ENCODE results near the gene IL20RB.
"Not testable (repeated sequence)": the region's sequence is repeated elsewhere in the genome, so short reads cannot be mapped to it uniquely, and the experiment has no call there.

IL20RB gene

DNA sequence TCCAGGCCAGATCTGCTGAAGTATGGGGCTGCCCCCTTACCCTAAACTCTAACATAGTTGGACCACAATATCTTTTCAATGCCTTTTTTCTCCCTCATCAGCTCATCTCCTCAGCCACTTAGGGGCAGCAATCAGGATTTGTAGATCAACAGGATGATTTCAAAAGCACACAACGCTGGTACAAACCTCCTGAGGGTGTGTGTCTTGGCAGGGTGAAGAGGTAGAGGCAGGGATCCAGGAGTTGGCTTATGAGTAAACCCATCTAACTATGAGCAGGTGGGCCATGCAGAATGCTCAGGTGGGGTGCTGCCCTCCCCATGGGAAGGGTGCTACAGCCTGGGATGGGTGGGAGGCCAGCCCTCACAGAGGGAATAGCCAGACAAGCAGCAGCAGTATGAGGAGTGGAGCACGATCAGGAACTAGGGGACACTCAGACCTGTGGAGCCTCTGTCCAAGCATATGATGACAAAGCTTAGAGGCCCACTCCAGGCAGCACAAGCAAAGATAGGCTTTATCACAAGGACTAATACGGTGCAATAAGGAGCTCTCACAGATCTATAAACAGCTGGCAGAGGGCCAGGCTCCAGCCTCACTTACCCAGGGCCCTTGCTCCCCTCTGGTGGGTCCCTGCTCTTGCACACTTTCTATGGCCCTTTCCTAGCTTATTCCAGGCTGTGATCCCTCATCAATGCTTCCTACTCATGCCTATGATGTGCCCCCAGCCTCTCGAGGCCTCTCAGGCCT, 32.2 kb downstream of the IL20RB start:
- no peak for DNase-seq

DNA sequence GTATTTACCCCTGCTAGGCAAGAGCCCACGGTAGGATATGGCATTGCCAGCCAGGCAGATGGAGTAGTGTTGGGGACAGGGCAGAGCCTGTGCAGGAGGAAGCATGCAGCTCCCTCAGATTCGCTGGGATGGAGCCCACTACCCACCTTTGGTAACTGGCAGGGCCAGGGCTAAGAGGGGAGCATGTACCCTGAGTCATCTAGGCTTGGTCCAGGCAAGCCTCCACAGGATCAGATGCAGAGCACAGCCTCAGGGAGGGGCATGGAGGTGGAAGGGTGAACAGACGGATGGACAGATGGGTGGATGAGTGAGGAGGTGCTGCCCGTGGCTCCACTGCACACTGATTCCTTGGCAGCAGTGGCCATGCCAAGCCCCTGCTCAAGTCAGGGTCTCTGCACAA, 33.0 kb downstream of the IL20RB start:
- no peak for DNase-seq

DNA sequence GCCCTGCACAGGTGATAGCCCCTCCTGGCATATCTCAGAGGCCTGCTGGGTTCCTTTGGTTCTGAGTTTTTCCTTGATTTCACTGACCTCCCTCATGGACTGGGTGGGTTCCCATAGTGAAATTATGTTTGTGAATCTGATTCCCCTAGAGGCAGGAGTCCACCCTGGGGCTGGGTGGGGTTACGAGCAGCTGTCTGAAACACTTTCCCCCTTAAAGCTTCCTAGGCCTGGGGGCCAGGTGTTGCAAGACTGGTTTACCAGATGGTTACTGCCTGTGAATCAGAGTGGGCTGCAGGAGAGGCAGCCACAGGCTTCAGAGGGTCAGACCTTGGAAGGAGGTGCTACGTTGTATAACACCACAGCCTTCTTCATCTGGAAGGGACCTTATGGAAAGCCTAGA, 34.3 kb downstream of the IL20RB start:
- DNase-seq, result no peak

DNA sequence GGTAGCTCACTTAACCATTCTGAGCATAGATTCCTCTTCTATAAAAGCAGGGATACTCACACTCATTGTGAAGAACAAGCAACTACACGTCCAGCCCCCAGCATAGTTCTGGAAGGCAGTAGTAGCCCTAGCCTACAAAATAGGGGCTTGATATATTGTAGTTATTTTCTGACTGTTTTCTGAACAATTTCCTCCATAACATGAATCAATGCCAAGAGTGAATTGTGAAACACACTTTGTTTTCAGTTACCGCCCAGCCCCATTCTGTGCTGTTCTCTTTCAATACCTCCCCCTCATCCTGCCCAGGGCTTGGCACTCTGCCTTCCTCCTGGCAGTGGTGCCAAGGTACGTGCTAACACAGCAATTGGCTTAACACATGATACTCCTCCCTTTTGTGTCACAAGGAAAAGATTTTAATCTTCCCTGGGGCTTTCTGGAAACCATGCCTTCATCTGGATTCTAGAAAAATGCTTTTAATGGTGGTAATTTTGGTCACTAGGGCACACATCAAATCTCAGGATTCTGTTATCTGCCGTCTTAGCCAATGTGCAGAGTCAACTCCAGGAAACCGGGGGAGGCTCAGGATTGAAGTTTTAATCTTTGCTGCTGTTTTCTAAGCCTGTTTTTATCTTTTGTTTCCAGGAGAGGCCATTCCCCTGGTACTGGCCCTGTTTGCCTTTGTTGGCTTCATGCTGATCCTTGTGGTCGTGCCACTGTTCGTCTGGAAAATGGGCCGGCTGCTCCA, 37.2 kb downstream of the IL20RB start:
- no peak for DNase-seq

DNA sequence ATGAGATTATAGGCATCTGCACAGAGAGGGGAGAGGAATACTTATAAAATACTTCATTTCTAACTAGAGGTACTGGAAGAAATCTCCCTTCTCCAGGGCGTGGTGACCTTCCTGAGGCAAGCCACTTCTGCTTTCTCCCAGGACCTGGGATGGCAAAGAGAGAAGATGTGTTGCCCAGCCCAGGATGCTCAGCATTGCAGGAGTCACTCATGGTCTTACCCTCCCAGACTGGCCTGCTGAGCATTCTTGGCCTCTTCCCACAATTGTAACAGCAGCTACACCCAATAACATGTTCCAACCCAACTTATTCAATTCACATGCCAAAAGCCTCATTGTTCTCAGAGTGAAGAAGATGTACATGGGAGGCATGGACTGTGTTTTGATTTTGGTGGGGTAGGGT, 37.9 kb downstream of the IL20RB start:
- DNase-seq, result no peak

DNA sequence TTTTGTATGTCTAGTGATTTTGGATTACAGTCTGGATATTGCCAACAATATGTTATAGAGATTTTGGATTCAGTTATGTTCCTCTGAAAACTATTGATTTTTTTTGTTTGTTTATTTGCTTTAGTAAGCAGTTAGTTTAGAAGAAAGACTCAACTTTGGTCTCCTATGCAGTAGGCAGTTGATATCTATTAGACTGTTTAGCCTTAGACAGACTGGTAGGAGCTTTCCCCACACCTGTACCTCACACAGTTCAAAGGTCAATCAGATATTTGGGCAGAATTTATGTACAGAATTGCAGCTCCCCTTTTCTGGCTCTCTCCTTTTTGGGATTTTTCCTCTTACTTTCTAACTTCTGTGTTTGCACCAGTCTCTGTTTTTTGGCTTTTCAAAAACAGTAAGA, 42.3 kb downstream of the IL20RB start:
- no peak for DNase-seq

DNA sequence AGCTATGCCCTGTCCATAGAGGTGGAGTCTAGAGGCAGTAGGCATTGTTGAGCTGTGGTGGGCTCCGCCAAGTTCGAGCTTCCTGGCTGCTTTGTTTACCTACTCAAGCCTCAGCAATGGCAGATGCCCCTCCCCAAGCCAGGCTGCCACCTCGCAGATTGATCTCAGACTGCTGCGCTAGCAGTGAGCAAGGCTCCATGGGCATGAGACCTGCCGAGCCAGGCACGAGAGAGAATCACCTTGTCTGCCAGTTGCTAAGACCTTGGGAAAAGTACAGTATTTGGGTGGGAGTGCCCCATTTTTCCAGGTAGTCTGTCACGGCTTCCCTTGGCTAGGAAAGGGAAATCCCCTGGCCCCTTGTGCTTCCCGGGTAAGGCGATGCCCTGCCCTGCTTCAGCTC, 49.6 kb downstream of the IL20RB start:
- not testable (repeated sequence) for DNase-seq

DNA sequence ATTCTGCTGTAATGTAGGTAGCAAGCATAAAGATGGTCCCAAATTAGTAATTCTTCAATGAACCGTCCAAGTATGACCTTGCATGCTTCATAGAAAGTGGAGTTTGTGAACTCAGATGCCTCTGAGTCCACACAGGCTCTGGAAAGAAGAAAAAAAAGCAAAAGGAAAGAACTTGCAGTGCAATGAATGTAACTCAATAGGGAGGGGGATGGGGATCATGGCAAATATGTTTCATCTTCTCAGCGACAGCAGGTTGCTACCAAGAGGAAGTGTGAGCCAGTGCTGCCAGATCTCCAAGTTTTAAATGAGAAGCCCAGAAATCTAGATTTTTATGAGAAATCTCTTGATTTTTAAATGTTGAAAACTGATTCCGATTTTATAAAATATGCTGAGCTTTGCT, 50.3 kb downstream of the IL20RB start:
- DNase-seq, result no peak

DNA sequence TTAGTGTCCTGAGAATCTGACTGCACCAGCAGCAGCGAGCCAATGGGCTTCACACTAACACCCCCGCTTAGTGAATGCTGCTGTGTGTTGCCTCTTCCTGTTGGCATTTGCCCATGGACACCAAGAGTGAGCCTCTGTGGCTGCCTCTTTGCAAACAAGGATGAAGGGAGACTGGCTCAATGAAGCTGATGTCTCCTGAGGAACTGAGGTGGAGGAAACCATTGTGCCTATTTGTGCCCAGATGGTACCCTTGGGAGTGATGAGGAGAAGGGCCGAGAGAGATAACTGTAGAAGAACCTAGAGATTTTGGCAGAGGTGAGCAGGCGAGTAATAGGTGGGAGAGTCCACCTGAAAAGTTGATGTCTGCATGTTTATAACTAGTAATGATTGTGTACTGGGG, 51.2 kb downstream of the IL20RB start:
- DNase-seq, result no peak

DNA sequence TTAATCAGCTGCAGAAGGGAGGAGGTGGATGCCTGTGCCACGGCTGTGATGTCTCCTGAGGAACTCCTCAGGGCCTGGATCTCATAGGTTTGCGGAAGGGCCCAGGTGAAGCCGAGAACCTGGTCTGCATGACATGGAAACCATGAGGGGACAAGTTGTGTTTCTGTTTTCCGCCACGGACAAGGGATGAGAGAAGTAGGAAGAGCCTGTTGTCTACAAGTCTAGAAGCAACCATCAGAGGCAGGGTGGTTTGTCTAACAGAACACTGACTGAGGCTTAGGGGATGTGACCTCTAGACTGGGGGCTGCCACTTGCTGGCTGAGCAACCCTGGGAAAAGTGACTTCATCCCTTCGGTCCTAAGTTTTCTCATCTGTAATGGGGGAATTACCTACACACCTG, 52.4 kb downstream of the IL20RB start:
- DNase-seq, result no peak

DNA sequence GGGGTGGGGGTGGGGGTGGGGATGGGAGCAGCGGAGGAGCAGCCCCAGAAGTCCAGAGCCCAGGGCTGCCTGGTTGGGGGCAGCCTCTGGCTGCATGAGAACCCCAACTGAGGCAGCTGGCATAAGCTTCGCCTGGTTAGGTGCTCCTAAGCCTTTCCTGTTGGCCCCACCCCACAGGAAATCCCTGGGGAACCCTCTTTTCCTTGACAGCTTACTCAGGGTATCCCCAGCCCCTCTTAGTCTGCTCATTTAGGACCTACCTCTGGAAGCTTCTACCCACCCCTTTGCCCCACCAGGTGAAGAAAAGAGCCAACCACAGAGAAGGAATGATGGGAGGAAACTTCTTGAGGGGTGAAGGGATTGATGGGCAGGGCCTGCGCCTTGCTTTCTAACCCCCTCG, 53.4 kb downstream of the IL20RB start:
- DNase-seq, result no peak

DNA sequence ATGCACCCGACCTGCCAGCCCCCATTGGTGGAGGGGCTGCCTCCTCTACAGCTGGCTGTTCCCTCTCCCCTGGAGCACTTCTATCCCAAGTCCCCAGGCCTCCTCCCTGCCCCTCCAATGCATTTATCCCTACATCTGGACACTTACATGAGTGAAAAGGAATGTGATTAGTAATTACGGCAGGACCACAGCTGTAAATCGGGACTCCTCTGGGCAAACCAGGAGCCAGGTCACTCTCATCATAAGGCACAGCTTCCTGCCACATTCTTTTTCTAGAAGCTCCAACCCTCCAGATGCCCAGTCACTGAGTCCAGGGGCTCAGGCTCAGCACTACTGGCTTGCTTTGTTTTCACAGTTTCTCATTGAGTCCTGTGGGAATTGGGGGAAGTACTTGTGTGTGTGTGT, 54.3 kb downstream of the IL20RB start:
- no peak for DNase-seq

DNA sequence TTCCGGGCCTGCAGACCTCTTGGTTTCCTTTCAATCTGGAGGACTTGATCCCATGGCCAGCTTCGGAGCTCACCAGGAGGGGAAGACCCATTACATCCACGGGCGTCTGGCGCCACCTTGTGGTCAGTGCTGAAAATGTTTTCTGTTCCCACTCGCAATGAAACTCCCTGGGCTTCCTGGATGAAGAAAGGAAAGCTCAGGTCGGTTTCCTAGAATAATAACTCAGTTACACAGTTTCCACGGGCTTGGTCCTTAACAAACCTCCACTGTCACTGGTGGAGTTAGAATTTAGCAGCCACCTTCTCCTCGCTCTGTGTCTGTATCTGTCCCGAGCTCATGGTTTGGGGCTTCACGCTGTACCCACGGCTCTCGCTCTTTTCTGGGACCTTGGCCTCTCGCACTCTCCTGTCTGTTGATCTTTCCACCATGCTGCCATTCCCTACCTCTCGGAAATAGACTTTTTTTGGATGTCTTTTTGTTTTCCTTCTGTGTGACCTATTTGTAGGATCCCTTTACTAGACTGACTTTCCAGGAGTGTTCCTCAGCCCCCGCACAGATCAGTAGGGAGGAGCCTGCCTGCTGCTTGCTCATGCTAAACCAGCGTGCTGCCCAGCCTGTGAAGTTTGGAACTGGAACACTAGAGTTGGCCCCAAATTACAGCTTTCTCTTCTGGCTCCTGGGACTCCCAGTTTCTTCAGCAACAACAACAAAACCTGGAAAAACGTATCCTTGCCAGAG, 56.3 kb downstream of the IL20RB start:
- DNase-seq, result peak; percentile 22

DNA sequence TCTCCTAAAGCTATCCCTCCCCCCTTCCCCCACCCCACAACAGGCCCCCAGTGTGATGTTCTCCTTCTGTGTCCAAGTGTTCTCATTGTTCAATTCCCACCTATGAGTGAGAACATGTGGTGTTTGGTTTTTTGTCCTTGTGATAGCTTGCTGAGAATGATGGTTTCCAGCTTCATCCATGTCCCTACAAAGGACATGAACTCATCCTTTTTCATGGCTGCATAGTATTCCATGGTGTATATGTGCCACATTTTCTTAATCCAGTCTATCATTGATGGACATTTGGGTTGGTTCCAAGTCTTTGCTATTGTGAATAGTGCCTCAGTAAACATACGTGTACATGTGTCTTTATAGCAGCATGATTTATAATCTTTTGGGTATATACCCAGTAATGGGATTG, 59.5 kb downstream of the IL20RB start:
- DNase-seq, result not testable (repeated sequence)

DNA sequence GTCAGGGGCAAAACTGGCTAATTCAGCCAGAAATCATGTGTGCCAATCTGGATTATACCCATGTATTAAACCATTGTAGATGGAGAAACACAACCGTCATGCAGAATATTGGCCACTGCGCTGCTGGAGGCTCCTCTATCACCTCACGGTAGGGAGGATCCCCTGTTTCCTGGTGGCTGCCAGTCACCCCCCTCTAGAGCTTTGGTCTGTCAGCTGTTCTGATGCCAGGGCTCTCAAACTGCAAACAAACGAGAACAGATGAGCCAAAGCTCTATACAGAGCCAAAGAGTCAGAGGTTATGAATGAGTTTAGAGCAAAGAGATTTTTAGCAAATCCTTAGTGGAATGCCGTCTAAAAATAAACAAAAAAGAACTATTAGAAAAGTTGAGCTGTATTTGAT, 62.5 kb downstream of the IL20RB start:
- DNase-seq, result no peak

DNA sequence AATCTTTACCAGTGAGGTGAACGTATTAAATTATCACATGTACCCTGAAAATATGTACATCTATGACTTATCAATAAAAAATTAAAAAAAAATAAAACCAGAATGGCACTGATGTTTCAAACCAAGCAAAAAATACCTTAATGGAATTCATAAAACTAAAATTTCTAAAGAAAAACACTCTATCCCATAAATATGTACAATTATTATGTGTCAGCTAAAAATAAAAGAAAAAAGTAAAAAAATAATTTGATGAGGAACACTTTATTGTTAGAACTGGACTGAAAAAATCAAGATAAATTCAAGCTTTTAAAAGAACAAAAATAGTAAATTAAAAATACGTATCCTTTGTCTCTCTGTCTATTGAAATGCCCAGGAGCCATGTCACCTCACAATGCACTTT, 63.1 kb downstream of the IL20RB start:
- DNase-seq, result no peak

DNA sequence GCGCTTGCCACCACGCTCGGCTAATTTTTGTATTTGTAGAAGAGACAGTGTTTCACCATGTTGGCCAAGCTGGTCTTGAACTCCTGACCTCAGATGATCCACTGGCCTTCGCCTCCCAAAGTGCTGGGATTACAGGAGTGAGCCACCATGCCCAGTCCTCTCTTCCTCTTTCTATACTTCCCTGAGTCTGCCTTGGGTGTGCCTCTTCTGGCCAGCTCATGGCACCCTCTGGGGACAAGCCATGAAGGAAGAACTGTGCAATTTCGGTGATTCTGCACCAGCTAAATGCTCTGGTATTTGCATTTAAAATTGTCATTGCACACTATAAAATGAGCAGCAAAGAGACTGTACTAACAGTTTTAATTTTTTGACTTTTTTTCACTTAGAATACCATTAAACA, 66.6 kb downstream of the IL20RB start:
- DNase-seq, result no peak

DNA sequence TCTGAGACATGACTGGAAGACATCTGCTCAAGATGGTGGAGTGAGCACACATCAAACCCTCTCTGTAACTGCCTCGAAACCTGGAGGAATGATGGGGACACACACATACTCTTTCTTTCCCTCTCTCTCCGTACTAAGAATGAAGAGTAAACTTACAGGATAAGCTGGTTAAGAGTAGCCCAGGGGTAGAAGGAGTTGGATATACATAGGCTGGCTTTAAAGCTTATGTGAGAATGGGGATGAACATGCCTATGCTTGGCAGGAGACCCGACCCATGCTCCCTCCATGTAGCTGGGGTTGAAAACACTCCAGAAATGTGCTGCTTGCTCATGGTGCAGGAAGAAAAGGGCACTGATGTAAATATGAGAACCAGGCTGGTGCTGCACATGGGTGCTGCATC, 68.9 kb downstream of the IL20RB start:
- DNase-seq, result no peak

DNA sequence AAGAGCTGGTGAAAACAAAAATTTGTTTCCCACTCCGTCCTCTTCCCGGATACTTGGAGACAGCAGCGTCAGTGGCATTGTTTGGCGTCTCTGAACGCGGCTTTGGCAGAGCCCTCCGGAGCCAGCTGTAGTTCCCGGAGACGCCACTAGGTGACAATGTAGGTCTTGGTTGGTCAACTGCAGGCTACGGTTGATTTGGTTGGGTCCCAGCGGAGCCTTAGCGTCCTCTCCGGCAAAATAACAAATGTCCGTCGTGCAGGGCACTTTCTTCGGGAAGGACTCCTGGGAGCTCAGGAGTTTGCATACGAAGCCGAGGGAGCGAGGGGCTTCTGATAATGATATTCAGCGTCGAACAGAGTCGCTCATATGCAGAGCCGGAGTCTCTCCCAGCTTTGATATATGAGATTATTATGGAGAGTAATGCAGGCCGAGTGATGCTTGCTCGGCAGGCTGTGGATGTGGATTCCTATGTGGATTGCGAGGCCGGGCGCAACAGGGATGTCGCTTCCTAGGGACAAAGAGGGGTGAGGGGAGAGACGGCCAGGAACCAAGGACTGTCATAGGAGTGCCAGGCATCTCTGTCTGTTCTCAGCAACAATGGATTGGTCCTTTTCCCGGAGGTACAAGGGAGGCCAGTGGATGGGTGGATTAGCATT, 74.8 kb downstream of the IL20RB start:
- no peak for DNase-seq

DNA sequence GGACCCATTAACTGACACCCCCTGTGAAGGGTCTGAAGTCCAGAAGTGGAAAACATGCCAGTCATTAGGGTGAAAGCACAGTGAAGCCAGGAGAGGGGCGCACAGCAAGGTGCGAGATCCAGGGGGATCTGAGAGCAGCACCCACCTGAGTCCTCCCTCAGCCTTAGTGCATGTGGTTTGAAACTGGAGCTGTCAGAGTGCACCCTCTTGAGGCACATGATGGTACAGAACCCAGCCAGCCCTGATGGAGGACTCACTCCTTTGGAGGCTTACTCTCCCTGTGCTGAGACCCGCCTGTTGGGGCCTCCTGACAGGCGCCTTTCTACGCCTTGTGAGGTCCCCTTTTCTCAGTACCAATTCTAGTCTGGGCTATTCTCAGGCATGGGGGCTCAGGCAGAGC, 77.8 kb downstream of the IL20RB start:
- no peak for DNase-seq

DNA sequence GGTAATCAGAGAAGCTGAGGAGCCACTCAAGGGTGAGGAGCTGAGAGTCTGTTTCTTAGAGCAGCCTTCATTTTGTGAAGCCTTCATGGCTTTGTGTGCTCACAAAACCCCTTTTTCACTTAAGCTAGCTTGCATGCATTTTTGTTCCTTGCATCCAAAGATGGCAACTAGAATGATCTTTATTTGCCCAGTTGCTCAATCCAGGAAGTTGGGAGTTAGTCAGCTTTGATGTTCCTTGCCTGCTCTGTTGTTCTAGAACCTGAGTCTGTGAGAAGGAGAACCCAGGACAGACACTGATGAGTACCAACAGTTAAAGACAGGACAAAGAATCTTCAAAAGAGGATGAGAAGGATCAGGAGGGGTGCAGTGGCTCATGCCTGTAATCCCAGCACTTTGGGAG, 81.8 kb downstream of the IL20RB start:
- no peak for DNase-seq

DNA sequence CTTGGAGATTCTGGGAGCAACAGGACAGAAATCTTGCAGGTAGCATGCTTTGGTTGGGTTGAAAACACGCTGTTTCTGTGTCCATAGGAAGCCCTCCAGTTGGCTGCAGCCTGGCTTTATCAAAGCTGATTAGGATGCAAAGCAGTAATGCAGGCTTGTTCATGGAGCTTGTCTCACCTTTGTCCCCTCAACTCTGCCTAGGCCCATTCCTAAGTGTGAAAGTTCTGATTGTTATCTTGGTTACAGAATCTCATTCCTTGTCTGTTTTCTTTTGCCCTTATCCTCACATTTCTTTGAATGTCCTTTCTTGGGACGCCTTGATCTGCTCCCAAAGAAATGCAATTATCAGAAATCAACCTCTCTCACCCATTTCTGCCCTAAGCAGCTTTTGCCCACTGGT, 83.5 kb downstream of the IL20RB start:
- no peak for DNase-seq

DNA sequence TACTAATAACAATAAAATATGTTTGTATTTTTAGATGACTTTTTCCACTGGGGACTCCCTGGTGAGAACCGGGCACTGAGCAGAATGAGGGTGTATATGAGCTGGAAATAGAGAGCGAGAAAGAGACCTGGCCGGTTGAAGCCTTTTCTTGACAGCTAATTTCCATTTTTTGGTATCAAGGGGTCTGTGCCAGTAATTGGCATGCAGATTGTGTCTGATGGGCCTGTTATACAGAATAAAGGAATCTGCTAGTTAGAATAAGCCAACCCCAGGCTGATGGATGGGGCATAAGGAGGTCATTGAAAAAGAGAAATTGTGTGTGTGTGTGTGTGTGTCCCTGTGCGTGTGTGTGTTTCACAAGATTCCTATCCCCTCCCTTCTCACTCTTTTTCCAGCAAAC, 83.9 kb downstream of the IL20RB start:
- DNase-seq, result no peak

DNA sequence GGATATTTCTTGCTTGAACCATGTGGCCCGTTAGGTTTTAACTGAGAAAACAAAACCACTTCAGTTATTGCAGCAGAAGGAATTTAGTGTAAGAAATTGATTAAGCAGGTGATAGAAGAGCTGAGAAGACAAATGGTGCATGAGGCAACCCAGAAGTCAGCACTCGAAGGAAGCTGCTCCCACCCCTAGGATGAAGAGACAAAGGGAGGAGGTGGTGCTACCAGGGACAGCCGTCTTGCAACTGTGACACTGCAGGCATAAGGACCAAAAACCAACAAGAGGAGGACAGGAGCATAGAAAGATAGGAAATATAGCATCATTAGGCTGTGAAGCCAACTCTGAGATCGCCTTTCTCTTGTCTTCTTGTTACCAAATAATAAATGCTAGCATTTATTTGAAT, 89.0 kb downstream of the IL20RB start:
- no peak for DNase-seq

Data from NCI-H510A (cell line).